Peyer's patch (tissue), 4 donors: ENCODE measurements around the gene PHOSPHO1.

Experiments used
- POLR2A ChIP-seq, 2 donors: fragments of 450-650 bp; IDR thresholded peaks; one replicate each; pipeline ENCODE4 v1.5.1; 2017; ENCODE audit warnings: antibody characterized with exemption in 2 of 2, mild to moderate bottlenecking in 2 of 2, moderate library complexity in 2 of 2
- TF ChIP-seq, protein P1 (sequence below), 6 experiments: fragments of 450-650 bp in 4 of 6; fragments of 200-600 bp in 2 of 6; sonication (generic) in 1 of 6; IDR thresholded peaks; one replicate each; pipeline ENCODE4 v1.5.1; 2017 to 2019; ENCODE audit warnings: antibody characterized with exemption in 6 of 6, mild to moderate bottlenecking in 3 of 6, moderate library complexity in 1 of 6

DNA sequence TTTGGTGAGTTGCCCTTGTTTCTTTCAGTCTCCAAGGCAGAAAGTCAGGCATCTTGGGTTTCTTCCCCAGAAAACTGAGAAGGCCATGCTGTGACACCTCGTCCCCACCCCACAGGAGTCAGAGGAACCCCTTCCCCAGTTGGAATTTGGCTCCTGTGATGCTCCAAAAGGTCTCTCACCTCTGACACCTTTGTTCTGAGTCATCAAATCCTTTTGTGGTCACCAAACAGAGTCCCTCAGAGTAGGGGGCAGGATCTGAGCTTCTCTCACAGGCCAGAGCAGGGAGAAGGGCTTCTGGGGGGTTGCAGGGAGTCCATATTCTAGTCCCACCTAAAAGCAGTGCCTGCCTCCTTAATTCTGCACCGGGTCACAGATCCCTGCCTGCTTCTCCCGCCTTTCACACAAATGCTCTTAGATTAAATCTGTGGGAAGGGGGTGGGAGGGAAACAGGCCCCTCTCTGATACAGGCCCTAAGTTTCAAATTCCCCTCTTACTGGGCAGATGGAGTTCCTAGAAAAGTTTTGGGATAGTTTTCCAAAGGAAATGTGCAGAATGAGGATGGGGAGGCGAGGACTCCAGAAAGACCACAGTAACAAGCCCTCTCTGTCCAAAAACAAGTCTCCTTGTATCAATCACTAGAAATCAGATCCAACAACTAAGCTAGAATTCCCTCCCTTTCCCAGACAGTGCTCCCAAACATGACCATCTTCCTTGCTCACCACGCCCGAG, 1.3 kb downstream of the PHOSPHO1 start:
- TF ChIP-seq POLR2A (IDR thresholded peaks at IDR 0.05) = no peak
- TF ChIP-seq, protein P1, sequence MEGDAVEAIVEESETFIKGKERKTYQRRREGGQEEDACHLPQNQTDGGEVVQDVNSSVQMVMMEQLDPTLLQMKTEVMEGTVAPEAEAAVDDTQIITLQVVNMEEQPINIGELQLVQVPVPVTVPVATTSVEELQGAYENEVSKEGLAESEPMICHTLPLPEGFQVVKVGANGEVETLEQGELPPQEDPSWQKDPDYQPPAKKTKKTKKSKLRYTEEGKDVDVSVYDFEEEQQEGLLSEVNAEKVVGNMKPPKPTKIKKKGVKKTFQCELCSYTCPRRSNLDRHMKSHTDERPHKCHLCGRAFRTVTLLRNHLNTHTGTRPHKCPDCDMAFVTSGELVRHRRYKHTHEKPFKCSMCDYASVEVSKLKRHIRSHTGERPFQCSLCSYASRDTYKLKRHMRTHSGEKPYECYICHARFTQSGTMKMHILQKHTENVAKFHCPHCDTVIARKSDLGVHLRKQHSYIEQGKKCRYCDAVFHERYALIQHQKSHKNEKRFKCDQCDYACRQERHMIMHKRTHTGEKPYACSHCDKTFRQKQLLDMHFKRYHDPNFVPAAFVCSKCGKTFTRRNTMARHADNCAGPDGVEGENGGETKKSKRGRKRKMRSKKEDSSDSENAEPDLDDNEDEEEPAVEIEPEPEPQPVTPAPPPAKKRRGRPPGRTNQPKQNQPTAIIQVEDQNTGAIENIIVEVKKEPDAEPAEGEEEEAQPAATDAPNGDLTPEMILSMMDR (IDR thresholded peaks at IDR 0.05) = no peak
